Urinary bladder (tissue), 4 donors: ENCODE measurements around the gene RAB3C. TPM values are rescaled to one million over a fixed set of nuclear protein-coding genes. Genes with fewer than 3 reads are reported as not detected.
"Not testable (repeated sequence)": the region's sequence is repeated elsewhere in the genome, so short reads cannot be mapped to it uniquely, and the experiment has no call there.

Experiments used
- DNase-seq: peaks from one replicate; pipeline ENCODE4 v3.0.0-alpha.2; 2015; ENCODE audit errors: extremely low spot score
- H3K27ac ChIP-seq: one replicate; pipeline ENCODE4 v1.5.1; 2013; ENCODE audit warnings: low read depth, mild to moderate bottlenecking, moderate library complexity
- H3K36me3 ChIP-seq: one replicate; pipeline ENCODE4 v1.6.1; 2013; ENCODE audit warnings: mild to moderate bottlenecking, moderate library complexity; ENCODE audit not compliant: insufficient read depth
- H3K4me1 ChIP-seq: one replicate; pipeline ENCODE4 v1.6.1; 2013; ENCODE audit warnings: mild to moderate bottlenecking, moderate library complexity; ENCODE audit not compliant: insufficient read depth
- H3K4me3 ChIP-seq: one replicate; pipeline ENCODE4 v1.5.1; 2013; ENCODE audit warnings: low read depth, low read length
- WGBS: extraction: QIAGEN DNeasy Blood & Tissue Kit; methylation state at CpG from one replicate; pipeline ENCODE4 v1.1.7; 2013; 5-methylcytosine and 5-hydroxymethylcytosine counted together
- polyA plus RNA-seq: library from polyadenylated mRNA; stranded (reverse); fragments of 200-250 nt; gene quantifications from one replicate; pipeline ENCODE4 v1.2.3, GENCODE V29; 2013
- total RNA-seq: library from RNA; depleted of rRNA; stranded (reverse); fragments of >200 nt; gene quantifications from one replicate; pipeline ENCODE4 v1.2.3, GENCODE V29; 2014
- donor health status: healthy with polysubstance abuse.
- donor health status: healthy.

Gene RAB3C
- total and polyA plus RNA-seq, 2 donors = 2.0 to 3.9 TPM

- not testable (repeated sequence) for H3K27ac ChIP-seq, H3K4me3 ChIP-seq, DNase-seq, H3K36me3 ChIP-seq, H3K4me1 ChIP-seq
- 95% methylated on average over 8 of the region's 8 CpGs for WGBS
These were observed 127.5 kb downstream of the RAB3C start for GRCh38 chr5:58710425-58710824.

- Histone ChIP-seq H3K27ac (no peak overlapping the region), H3K4me1 (no peaks in the 10 kb centered on the region), H3K4me3 (no peak overlapping the region), H3K36me3 (no peaks in the 10 kb centered on the region)
- 87% methylated on average over 3 of the region's 3 CpGs for WGBS
- DNase-seq = no peak
These were observed 128.0 kb downstream of the RAB3C start for GRCh38 chr5:58710871-58711270.

GRCh38 chr5:58711965-58712364, 129.1 kb downstream of the RAB3C start:
- Histone ChIP-seq H3K4me1 (no peaks in the 10 kb centered on the region), H3K27ac (no peak overlapping the region), H3K4me3 (no peak overlapping the region), H3K36me3 (no peaks in the 10 kb centered on the region)
- no peak for DNase-seq
- WGBS = 77% methylated on average over 5 of the region's 5 CpGs

DNA sequence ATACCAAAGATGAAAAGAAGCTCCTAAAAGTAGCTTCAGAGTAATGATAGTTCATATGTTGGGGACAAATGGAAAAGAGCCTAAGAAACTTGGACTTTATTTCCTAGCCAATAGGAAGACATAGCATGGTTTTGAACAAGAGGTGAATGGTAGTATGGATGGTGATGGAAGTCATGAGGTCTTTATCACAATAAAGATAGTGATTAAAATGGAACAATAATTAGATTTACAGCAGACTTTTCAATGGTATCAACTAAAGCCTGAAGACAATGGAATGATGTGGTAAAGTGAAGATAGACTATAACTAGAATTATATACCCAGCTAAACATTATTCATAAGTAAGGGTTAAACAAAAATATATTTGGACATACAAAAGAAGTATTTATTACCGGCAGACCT, 131.2 kb downstream of the RAB3C start:
- H3K4me3 ChIP-seq = no peak overlapping the region
- no peaks in the 10 kb centered on the region for H3K4me1 ChIP-seq
- no peak overlapping the region for H3K27ac ChIP-seq
- WGBS = 85% methylated on average over 1 of the region's 1 CpG
- no peak for DNase-seq
- no peaks in the 10 kb centered on the region for H3K36me3 ChIP-seq

DNA sequence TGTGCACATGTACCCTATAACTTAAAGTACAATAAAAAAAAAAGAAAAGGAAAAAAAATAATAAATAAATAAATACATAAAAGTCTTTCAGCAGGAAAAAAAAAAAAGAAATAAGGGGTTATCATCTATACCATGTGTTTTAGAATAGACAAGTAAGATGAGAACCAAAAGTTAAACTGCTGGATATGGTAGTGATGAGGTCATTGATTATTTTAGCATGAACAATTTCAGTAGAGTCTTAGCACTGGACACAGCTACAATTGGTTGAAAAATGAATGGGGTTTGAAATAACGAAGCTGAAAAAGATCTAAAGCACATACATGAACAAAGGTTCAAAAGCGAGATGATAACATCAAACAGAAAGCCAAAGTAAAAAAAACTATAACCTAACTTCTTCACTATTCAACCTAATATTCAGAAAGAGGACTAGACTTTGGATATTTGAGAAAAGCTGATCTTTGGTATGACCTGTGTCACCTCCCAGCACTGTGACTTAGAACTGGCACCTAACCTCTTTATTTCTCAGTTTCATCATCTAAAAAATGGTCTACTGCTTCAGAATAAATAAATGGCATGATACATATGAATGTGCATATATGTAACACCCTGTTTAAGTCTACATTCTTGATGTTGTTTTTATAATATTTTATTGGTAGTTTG, 133.3 kb downstream of the RAB3C start:
- no peak for DNase-seq
- no peak overlapping the region for H3K27ac ChIP-seq
- no peaks in the 10 kb centered on the region for H3K36me3 ChIP-seq
- no peaks in the 10 kb centered on the region for H3K4me1 ChIP-seq
- no peak overlapping the region for H3K4me3 ChIP-seq
- WGBS = 88% methylated on average over 2 of the region's 2 CpGs

GRCh38 chr5:58716713-58717112, 133.8 kb downstream of the RAB3C start:
- 75% methylated on average over 5 of the region's 5 CpGs for WGBS
- H3K27ac ChIP-seq = no peak overlapping the region
- H3K4me1 ChIP-seq = no peaks in the 10 kb centered on the region
- H3K36me3 ChIP-seq = no peaks in the 10 kb centered on the region
- H3K4me3 ChIP-seq = no peak overlapping the region
- no peak for DNase-seq

DNA sequence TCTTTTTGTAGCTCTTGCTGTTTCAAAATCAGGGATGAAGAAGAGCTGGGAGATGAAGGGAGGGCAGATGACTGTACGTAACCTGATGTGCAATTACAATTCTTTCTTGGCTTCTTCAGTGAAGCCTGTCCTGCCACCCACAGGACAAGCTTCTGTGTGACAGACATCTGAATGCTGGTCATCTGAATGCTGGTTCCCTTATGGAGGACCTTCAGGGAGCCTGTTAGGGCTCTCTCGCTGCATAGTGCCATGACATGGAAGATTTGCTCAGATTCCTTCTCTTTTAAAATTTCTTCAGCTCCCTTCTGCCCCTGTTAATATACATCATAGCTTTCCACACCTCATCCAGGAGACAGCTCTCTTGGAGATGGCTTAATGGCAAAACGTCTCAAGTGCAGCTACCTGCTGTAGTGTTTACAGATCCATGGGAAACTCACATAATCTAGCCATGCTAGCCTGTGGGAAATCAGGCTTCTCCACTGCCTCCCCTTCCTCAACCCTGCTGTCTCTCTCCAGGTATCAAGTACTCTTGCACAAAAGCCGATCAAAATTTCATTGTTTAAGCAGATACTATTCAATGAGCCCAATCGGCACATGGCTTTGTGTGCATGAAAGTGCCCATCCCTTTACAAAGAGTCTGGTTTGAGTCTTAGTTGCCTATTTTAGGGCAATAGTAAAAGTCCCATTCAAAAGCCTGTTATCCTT, 134.6 kb downstream of the RAB3C start:
- WGBS = 63% methylated on average over 5 of the region's 5 CpGs
- H3K36me3 ChIP-seq = no peaks in the 10 kb centered on the region
- no peak for DNase-seq
- H3K4me1 ChIP-seq = no peaks in the 10 kb centered on the region
- H3K4me3 ChIP-seq = no peak overlapping the region
- no peak overlapping the region for H3K27ac ChIP-seq

GRCh38 chr5:58718269-58718978, 135.5 kb downstream of the RAB3C start:
- H3K36me3 ChIP-seq = no peaks in the 10 kb centered on the region
- no peak for DNase-seq
- H3K27ac ChIP-seq = no peak overlapping the region
- H3K4me3 ChIP-seq = no peak overlapping the region
- H3K4me1 ChIP-seq = no peaks in the 10 kb centered on the region
- WGBS = 41% methylated on average over 2 of the region's 2 CpGs

- Histone ChIP-seq H3K27ac (no peak overlapping the region), H3K4me1 (no peaks in the 10 kb centered on the region), H3K36me3 (no peaks in the 10 kb centered on the region), H3K4me3 (no peak overlapping the region)
- 63% methylated on average over 1 of the region's 1 CpG for WGBS
- DNase-seq = no peak
These were observed 139.3 kb downstream of the RAB3C start for GRCh38 chr5:58722160-58722559.

DNA sequence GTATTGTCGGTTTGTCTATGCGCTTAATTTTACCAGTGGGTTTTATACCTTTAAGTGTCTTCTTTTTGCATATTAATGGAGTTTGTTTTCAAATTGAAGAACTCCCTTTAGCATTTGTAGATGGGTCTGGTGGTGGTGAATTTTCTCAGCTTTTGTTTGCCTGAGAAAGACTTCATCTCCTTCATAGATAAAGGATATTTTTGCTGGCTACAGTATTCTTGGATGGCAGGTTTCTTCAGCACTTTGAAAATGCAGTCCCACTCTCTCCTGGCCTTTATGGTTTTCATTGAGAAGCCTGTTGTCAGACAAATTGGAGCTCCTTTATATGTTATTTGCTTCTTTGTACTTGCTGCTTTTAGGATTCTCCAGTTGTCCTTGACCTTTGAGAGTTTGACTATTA, 142.1 kb downstream of the RAB3C start:
- no peak for DNase-seq
- Histone ChIP-seq H3K4me3 (no peak overlapping the region), H3K4me1 (no peaks in the 10 kb centered on the region), H3K36me3 (no peaks in the 10 kb centered on the region), H3K27ac (no peak overlapping the region)
- WGBS = 98% methylated on average over 2 of the region's 2 CpGs

DNA sequence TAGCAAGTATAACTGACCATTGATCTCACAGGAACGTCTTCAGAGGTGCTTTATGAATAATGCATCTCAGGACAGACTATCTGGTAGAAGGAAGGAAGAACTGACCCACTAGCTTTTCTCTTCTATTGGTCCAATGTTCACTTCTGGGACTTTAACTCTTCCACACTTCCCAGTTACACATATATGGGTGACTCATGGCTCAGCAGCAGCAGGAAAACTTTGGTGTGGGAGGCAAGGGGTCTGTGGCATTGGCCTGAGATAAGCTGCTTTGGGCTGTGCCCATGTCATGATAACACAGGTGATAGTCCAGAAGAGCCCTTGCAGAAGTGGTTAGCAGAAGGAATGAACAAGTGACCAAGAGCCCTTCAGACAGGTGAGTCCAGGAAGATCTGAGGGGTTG, 148.8 kb downstream of the RAB3C start:
- no peak overlapping the region for H3K27ac ChIP-seq
- WGBS = 82% methylated on average over 1 of the region's 1 CpG
- no peak overlapping the region for H3K4me3 ChIP-seq
- H3K4me1 ChIP-seq = no peaks in the 10 kb centered on the region
- no peak for DNase-seq
- H3K36me3 ChIP-seq = no peaks in the 10 kb centered on the region

DNA sequence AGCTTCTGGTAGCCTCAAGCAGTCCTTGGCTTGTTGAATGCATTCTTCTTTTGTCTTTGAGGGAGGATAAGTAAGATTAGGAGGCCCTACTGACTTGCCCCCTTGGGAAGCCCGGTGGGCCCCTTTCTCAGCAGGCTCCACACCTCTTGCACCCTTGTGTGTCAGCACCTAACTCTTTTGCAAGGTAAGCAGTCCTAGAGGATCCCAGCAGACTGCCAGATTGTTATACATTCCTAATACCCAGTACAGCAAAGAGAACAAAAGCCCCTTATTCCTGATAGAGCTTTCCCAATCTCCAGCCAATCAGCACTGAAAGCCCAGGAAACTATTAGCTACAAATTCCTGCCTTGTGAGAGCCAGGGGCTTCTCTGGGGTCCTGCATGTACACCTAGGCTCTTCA, 152.8 kb downstream of the RAB3C start:
- 71% methylated on average over 1 of the region's 1 CpG for WGBS
- H3K4me3 ChIP-seq = no peak overlapping the region
- DNase-seq = no peak
- H3K27ac ChIP-seq = no peak overlapping the region
- no peaks in the 10 kb centered on the region for H3K36me3 ChIP-seq
- H3K4me1 ChIP-seq = no peaks in the 10 kb centered on the region

DNA sequence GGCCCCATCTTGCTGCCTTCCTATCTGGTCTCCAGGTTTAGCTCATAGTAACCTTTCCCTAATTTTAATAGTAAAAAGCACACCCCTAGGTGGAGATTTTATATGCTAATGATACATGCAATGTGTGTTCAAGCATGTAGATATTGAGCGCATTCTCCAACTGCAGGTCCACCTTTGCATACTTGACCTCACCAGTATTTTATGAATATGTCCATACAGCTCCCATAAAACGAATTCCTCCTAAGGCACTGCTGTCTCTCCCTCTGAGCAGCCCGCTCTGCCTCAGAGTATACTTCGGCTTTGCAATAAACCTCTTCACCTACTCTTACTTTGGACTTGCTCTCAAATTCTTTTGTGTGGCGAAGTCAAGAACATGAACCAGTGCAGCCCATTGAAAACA, 153.3 kb downstream of the RAB3C start:
- no peak for DNase-seq
- WGBS = 93% methylated on average over 5 of the region's 5 CpGs
- Histone ChIP-seq H3K36me3 (no peaks in the 10 kb centered on the region), H3K4me1 (no peaks in the 10 kb centered on the region), H3K27ac (no peak overlapping the region), H3K4me3 (no peak overlapping the region)

GRCh38 chr5:58737671-58738070, 154.8 kb downstream of the RAB3C start:
- no peaks in the 10 kb centered on the region for H3K4me1 ChIP-seq
- H3K36me3 ChIP-seq = no peaks in the 10 kb centered on the region
- H3K27ac ChIP-seq = no peak overlapping the region
- no peak overlapping the region for H3K4me3 ChIP-seq
- no peak for DNase-seq
